ELR (cell line): ENCODE measurements around the gene PLCL2.
"Not testable (repeated sequence)": the region's sequence is repeated elsewhere in the genome, so short reads cannot be mapped to it uniquely, and the experiment has no call there.

Experiments used
- DNase-seq: peaks from one replicate; pipeline ENCODE4 v3.0.0-alpha.2; 2015; ENCODE audit warnings: low read depth

The PLCL2 gene

DNA sequence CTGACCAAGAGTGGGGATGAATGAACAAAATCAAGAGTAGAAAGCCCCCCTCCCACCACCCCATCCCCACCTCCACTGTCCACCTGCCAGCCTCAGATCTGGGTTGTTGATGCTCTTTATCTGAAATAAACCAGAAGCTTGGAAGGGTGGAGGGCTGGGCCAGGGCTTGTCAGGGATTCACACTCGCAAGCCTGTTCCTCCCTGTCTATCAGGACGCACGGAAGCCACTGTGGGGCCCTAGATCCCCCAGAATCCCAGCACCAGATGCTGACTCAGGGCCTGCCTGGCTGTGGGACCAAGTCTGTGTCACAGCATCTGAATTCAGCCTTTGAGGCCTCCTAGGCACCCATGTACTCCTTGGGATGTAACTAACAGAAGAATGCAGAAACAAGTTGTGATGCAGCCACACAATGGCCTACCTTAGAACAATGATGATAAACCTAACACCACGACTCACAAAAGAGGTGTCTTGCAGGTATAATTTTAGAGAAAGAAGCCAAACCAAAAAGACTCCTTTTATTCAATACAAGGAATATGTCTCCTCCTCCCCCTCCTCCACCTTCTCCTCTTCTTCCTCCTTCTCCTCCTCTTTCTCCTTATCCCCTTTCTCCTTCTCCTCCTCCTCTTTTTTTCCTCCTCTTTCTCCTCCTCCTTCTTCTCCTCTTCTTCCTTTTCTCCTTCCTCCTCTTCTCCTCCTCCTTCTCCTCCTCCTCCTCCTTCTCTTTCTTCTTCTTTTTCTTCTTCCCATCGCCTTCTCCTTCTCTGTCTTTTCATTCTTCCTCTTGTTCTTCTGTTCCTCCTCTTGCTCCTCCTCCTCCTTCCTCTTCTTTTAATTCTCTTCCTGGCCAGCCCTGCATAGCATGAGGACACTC lies 234.7 kb downstream of the PLCL2 start:
- DNase-seq, result no peak

DNA sequence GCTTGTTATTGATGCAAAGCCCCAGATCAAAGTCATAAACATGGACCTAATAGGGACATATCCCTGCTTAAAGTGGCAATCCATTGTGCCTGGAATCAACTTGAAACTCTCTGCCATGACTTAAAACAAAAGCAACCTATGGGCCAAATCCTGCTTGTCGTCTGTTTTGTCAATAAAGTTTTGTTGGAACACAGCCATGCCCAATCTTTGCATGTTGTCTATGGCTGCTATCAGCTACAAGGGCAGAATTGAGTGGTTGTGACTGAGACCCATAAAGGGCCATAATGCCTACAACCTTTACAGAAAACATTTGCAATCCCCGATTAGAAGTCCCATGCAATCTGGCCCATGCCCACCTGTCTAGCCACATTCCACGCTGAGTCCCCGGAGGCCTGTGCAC lies 235.4 kb downstream of the PLCL2 start:
- no peak for DNase-seq

DNA sequence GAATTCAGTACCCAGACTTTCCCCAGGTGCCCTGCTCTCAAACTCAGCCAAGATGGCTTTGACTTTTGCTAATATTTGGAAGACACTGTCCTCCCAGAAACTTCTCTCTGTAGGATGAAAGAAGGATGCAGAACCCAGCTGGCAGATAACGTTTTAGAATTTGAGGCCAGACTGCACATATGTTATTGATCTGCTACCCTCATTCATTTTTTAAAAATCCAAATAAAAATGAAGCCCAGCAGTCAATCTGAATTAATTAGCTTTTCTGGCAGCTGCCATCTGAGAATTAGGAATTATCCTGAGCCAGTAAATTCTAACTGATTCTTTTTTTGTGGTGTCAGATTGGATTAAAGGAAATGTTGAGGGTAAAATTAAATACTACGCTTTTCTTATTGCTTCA lies 236.6 kb downstream of the PLCL2 start:
- no peak for DNase-seq

DNA sequence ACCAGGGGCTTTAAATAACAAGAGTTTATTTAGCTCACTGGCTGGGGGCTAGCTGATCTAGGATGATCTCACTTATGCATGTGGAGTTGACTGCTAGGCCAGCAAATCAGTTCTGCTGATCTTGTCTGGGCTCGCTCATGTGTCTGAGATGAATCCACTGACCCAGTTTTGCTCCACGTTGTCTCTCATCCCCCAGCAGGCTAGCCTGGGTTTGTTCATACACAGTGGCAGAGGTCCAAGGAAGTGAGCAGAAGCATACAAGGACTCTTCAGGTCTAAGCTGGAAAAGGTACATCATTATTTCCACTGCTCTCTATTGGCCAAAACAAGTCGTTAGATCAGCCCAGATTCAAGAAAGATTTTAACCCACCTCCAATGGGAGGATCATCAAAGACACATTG lies 238.0 kb downstream of the PLCL2 start:
- DNase-seq, result no peak

DNA sequence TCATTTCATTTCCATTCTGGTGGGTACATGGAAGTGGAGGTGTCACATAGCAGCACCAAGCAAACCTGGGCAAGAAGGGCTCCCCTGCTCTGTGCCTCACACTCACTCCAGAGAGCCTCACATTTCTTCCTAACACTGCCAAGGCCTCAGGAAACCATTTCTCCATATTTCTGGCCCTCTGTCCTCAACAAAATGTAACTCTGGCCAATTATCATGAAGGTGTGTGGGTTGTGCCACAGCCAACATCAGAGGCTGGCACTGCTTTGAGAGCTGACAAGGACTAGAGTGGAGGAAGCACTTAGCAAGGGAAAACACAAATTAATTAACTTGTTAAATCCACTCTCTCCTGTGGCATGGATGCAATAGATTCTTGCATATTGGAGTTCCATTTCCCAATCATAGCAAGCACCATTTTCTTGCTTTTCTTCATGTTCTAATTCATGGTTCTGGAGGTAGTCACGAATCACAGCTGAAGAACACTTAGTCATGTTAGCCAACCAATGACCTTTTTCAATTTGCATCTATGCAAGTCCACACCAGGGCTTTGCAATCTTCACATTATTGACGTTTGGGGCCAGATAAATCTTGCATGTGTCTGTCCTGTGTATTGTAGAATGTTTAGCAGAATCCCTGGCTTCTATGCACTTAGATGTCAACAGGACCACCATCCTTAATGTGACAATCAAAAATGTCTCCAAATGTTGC lies 241.1 kb downstream of the PLCL2 start:
- DNase-seq, result no peak

DNA sequence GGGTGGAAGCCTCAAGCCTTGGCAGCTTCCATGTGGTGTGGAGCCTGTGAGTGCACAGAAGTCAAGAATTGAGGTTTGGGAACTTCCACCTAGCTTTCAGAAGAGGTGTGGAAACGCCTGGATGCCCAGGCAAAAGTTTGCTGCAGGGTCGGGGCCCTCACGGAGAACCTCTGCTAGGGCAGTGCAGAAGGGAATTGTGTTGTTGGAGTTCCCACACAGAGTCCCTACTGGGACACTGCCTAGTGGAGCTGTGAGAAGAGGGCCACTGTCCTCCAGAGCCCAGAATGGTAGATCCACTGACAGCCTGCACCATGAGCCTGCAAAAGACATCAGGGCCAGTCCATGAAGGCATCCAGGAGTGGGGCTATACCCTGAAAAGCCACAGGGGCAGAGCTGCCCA lies 243.9 kb downstream of the PLCL2 start:
- DNase-seq, result not testable (repeated sequence)

DNA sequence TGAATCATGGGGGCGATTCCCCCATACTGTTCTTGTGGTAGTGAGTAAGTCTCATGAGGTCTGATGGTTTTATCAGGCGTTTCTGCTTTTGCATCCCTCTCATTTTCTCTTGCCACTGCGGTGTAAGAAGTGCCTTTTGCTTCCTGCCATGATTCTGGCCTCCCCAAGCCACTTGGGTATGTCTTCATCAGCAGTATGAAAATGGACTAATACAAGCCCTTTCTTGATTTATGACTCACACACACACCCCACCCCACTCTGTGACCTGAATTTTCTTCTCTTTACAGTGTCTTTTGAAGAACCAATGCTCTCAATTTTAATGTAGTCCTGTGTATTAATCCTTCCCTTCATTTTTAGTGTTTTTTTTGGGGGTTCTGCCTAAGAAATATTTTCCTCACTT lies 244.8 kb downstream of the PLCL2 start:
- no peak for DNase-seq

DNA sequence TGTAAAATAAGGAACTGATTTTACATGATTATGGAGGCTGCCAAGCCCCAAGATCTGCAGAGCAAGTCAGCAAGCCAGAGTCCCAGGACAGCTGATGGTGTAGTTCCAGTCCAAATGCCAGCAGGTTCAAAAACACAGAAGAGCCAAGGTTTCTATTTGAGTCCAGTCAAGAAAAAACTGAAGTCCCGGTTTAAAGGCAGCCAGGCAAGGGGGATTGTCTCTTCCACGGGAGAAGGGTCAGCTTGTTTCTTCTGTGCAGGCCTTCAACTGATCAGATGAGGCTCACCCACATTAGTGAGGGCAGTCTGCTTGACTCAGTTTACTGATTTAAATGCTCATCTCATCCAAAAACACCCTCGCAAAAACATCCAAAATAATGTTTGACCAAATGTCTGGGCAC lies 246.2 kb downstream of the PLCL2 start:
- DNase-seq, result no peak

DNA sequence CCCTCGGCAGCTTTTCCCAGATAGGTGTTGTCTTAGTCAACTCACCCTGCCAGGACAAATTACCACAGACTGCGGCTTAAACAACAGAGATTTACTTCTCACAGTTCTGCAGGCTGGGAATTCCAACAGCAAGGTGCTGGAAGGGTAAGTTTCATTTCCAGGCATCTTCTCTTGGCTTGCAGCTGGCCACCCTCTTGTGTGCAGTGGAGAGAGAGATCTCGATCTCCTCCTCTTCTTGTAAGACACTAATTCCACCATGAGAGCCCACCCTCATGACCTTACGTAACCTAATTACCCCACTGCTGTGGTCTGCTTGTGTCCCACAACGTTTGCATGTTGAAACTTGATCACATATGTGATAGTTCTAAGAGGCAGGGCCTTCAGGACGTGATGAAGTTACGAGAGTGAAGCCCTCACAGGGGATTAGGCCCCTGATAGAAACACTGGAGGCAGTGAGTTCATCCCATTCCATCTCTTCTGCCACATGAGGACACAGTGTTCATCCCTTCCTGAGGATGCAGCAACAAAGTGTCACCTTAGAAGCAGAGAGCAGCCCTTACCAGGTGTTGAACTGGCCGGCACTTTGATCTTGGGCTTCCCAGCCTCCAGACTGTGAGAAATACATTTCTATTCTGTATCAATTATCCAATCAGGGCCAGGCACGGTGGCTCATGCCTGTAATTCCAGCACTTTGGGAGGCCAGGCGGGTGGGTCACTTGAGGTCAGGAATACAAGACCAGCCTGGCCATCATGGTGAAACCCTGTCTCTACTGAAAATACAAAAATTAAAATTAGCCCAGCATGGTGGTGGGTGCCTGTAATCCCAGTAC lies 247.7 kb downstream of the PLCL2 start:
- DNase-seq, result no peak

DNA sequence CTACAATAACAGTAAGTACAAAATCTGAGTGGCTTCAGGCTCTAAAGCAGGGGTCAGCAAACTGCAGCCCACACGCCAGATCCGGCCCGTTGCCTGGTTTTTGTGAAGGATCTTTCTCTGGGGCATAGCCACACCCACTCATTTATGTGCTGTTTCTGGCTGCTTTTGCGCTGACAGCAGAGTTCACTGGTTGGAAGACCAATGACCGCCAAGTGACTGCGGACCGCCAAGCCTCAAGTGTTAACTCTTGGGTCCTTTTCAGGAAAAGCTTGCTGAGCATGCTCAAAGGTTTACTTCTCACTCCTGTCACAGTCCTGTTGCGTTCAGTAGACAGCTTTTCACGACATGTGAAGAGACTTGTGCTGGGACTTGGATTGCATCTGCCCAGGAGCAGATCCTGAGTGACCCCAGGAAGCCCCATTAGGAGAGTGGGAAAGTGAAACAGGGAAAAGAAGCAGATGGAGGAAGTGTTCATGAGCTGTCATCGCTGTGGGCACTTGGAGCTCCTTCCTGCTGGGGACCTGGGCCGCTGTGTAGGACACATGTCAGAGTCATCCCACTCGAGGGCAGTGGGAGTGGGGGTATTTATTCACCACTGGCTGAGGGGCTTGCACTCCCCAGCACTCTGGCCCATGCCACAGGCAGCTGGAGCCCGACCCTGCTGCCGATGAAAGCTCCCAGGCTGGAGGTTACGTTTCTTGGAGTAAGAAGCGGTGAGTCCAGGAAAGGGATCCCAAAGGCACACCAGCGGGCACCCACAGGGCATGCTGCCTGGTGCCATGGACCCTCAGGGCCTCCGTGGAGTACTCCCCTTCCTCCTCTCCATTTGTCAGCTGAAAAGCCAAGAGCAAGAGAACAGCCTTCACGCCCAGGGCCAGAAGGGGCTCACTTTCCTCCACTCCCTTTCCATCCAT lies 249.1 kb downstream of the PLCL2 start:
- no peak for DNase-seq

DNA sequence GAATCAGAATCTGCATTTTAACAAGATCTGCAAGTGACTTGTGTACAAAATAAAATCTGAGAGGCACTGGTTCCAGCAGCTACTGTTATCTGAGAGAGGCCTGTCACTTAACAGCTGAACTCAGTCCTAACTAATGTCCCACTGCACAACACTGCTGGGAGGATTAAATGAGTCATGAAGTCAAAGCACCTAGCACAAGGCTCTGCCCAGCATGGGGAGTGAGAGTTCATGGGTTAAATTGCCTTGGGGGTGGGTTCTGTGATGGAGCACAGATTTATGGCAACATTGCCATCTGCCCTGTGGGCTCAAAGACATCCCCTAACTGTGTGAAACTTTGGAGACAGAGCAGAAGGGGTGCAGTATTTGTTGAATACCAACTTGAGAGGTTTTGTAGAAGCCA lies 250.9 kb downstream of the PLCL2 start:
- DNase-seq, result no peak

DNA sequence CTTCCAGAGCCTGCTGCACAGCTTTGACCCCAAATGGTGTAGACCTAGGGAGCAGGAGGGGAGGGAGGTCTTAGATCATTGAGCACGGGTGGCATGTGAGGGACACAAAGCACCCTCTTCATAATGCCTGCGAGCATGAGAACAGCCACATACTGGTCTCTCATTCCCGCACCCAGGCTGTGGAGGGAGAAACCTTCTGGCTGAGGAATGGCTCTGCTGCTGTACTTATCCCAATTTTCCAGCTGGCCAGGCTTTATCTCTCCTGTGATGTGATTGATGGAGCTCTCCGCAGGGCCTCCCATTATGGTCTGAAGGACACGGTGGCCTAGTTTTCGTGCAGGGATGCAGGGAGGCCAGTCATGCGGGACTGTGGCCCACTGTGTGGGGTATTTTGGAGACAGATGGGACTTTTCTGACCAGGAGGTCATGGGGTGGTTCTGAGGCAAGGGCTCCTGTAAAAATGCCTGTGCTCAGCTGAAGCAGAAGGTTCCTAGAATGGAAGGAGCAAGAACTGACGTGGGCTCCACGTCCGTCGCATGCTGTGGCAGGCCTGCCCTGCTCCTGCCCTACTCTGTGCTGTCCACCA lies 251.5 kb downstream of the PLCL2 start:
- DNase-seq, result no peak

DNA sequence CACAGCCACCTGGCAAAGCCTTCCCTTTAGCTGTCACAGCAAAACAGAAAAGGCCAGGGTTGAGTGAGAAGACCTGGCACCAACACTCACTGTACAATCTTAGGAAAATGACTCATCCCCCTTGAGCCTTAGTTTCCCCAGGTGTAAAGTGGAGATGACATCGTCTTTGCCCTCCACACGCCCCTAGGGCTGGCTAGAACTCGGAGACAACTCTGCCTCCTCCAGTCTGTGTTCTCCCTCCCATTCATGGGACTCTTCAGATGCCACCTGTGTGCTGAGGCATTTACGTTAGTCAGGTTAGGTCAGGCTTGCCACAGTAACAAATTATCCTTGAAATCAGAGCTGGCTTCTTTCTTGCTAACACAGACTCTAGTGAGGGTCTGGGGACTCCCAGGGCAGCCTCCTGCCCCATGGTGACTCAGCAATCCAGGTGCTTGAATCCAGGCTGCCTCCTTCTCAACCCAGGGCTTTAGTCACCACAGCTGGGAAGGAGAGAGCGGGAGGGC lies 252.6 kb downstream of the PLCL2 start:
- no peak for DNase-seq

DNA sequence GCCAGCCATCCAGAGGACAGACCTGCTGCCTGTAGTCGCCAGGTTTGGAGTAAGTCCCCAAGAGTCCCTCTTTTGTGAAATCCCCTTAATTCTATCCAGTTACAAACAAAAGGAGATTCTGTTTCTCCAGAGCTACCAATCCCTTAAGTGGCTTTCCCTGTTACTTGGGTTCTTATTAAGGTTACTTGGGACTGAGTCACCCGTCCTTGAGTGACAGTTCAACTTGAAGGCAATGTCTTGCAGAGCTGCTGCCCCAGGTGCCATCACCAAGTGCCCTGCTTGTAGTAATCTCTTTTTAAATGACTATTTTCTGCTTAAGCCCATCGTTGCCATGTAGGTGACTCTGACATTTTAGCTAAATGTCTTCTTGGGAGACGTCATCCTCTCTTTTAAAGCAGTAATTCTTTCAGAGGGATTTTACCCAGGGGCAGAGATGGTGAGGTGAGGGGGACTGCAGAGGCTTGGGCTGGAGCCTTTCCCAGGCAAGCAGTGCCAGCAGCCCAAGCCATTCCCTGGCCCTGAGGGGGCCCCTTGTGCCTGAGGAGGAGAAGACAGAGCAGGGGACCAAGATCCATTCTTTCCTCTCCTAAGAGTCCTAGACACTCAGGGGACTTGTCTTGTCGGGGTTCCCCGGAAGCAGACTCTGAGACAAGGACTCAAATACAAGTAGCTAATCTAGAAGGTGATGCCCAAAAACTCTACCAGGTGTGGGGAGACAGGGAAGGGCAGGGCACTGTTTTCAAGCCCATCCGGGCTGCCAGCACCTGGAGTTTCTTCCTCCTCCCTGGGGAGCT lies 253.7 kb downstream of the PLCL2 start:
- peak; percentile 6 for DNase-seq
